Vagina (tissue), 2 donors: ENCODE measurements around the gene RBM20.

Experiments used
- CTCF ChIP-seq, 3 experiments: fragments of 450-650 bp in 2 of 3; fragments of 200-600 bp in 1 of 3; sonication (generic) in 1 of 3; IDR thresholded peaks; one replicate each; pipeline ENCODE4 v1.5.1; 2017 to 2019; ENCODE audit warnings: antibody characterized with exemption in 3 of 3, mild to moderate bottlenecking in 2 of 3, moderate library complexity in 2 of 3
- POLR2A ChIP-seq, 2 donors: fragments of 450-650 bp; IDR thresholded peaks; one replicate each; pipeline ENCODE4 v1.6.1; 2017; ENCODE audit warnings: antibody characterized with exemption in 2 of 2, mild to moderate bottlenecking in 2 of 2, moderate library complexity in 2 of 2
- POLR2AphosphoS5 ChIP-seq, 2 donors: sonication (generic); formaldehyde crosslinking; IDR thresholded peaks; one replicate each; pipeline ENCODE4 v1.9.0; 2017; ENCODE audit warnings: antibody characterized with exemption in 2 of 2, mild to moderate bottlenecking in 2 of 2, low read depth in 1 of 2; ENCODE audit not compliant: insufficient read depth in 1 of 2

- TF ChIP-seq CTCF (IDR thresholded peaks at IDR 0.05) (no peak), POLR2A (IDR thresholded peaks at IDR 0.05) (no peak), POLR2AphosphoS5 (IDR thresholded peaks at IDR 0.05; ENCODE audit: insufficient read depth in 1 of 2, low read depth in 1 of 2) (no peak)
Observed at GRCh38 chr10:110788620-110789385, 144.7 kb downstream of the RBM20 start.
